HEK293 (cell line): Measurements from ENCODE around the gene EML1.

Source experiments
- CTCF ChIA-PET: fragments of 350-600 bp; formaldehyde crosslinking; extraction: SDS; loops from one replicate; lab custom pipeline; 2021; ENCODE audit warnings: antibody characterized with exemption; lab: Yijun Ruan, JAX
- POLR2A ChIA-PET: fragments of 300-600 bp; formaldehyde crosslinking; extraction: SDS; loops from one replicate; lab custom pipeline; 2020; ENCODE audit warnings: antibody characterized with exemption, inconsistent platforms; lab: Yijun Ruan, JAX
- H3K27ac ChIP-seq: fragments of 200-500 bp; sonication (Bioruptor generic); 2 replicates; pipeline ENCODE4 v1.5.1; 2014; ENCODE audit warnings: low read depth, low read length, control low read depth, inconsistent platforms; ENCODE audit errors: extremely low read depth
- H3K36me3 ChIP-seq, 2 experiments: fragments of 200-500 bp in 1 of 2; sonication (Bioruptor generic) in 1 of 2; 1 replicate in 1 of 2; 2 replicates in 1 of 2; pipeline ENCODE4 v1.5.1; 2014 to 2017; ENCODE audit warnings: inconsistent platforms in 2 of 2, low read length in 2 of 2; ENCODE audit not compliant: control insufficient read depth in 2 of 2, insufficient read depth in 1 of 2
- H3K4me1 ChIP-seq: fragments of 200-500 bp; sonication (Bioruptor generic); 2 replicates; pipeline ENCODE4 v1.5.1; 2014; ENCODE audit warnings: mild to moderate bottlenecking, low read length, inconsistent platforms; ENCODE audit not compliant: control insufficient read depth, insufficient read depth
- H3K4me3 ChIP-seq: 2 replicates; pipeline ENCODE4 v1.5.1; 2011; ENCODE audit warnings: low read depth, mild to moderate bottlenecking, control low read depth, low read length, moderate library complexity
- H3K9me3 ChIP-seq: fragments of 200-500 bp; sonication (Bioruptor generic); 2 replicates; pipeline ENCODE4 v1.5.1; 2014; ENCODE audit warnings: low read depth, low read length, inconsistent platforms; ENCODE audit not compliant: control insufficient read depth, insufficient read depth
- GFI1B ChIP-seq: fragments of 450-650 bp; formaldehyde crosslinking; IDR thresholded peaks from 2 replicates; pipeline ENCODE4 v1.5.1; 2016; ENCODE audit warnings: missing biosample characterization, missing genetic modification characterization
- GLIS1 ChIP-seq: fragments of 450-650 bp; formaldehyde crosslinking; IDR thresholded peaks from 2 replicates; pipeline ENCODE4 v1.5.1; 2016; ENCODE audit warnings: missing biosample characterization, missing genetic modification characterization
- GLIS2 ChIP-seq: fragments of 450-650 bp; formaldehyde crosslinking; IDR thresholded peaks from 2 replicates; pipeline ENCODE4 v1.5.1; 2016; ENCODE audit warnings: missing biosample characterization, missing genetic modification characterization
- KLF1 ChIP-seq: fragments of 450-650 bp; formaldehyde crosslinking; IDR thresholded peaks from 2 replicates; pipeline ENCODE4 v1.5.1; 2016; ENCODE audit warnings: missing biosample characterization, missing genetic modification characterization
- KLF7 ChIP-seq: fragments of 450-650 bp; formaldehyde crosslinking; IDR thresholded peaks from 2 replicates; pipeline ENCODE4 v1.5.1; 2016; ENCODE audit warnings: missing biosample characterization, missing genetic modification characterization, borderline replicate concordance
- MZF1 ChIP-seq: fragments of 450-650 bp; formaldehyde crosslinking; IDR thresholded peaks from 2 replicates; pipeline ENCODE4 v1.5.1; 2017; ENCODE audit warnings: missing biosample characterization, missing genetic modification characterization, borderline replicate concordance
- ZBTB17 ChIP-seq: fragments of 450-650 bp; formaldehyde crosslinking; IDR thresholded peaks from 2 replicates; pipeline ENCODE4 v1.5.1; 2016; ENCODE audit warnings: missing biosample characterization, missing genetic modification characterization
- ZBTB20 ChIP-seq: fragments of 450-650 bp; formaldehyde crosslinking; IDR thresholded peaks from 2 replicates; pipeline ENCODE4 v1.5.1; 2016; ENCODE audit warnings: missing biosample characterization, missing genetic modification characterization
- ZEB2 ChIP-seq: fragments of 450-650 bp; formaldehyde crosslinking; IDR thresholded peaks from 2 replicates; pipeline ENCODE4 v1.5.1; 2016; ENCODE audit warnings: missing biosample characterization, missing genetic modification characterization
- ZIC2 ChIP-seq: fragments of 450-650 bp; formaldehyde crosslinking; IDR thresholded peaks from 2 replicates; pipeline ENCODE4 v1.5.1; 2016; ENCODE audit warnings: missing biosample characterization, missing genetic modification characterization
- ZNF211 ChIP-seq: fragments of 450-650 bp; formaldehyde crosslinking; IDR thresholded peaks from 2 replicates; pipeline ENCODE4 v1.5.1; 2016; ENCODE audit warnings: low read depth, missing biosample characterization, missing genetic modification characterization
- ZNF24 ChIP-seq: fragments of 450-650 bp; formaldehyde crosslinking; IDR thresholded peaks from 2 replicates; pipeline ENCODE4 v1.5.1; 2016; ENCODE audit warnings: missing biosample characterization, missing genetic modification characterization
- ZNF324 ChIP-seq: fragments of 450-650 bp; formaldehyde crosslinking; IDR thresholded peaks from 2 replicates; pipeline ENCODE4 v1.5.1; 2016; ENCODE audit warnings: missing biosample characterization, missing genetic modification characterization
- ZNF555 ChIP-seq: fragments of 450-650 bp; formaldehyde crosslinking; conservative IDR thresholded peaks from 2 replicates; pipeline ENCODE4 v1.5.1; 2017; ENCODE audit warnings: missing biosample characterization, mild to moderate bottlenecking, missing genetic modification characterization, inconsistent platforms
- ZNF560 ChIP-seq: fragments of 450-650 bp; formaldehyde crosslinking; IDR thresholded peaks from 2 replicates; pipeline ENCODE4 v1.5.1; 2017; ENCODE audit warnings: missing biosample characterization, missing genetic modification characterization, borderline replicate concordance
- ZNF623 ChIP-seq: fragments of 450-650 bp; formaldehyde crosslinking; IDR thresholded peaks from 2 replicates; pipeline ENCODE4 v1.5.1; 2016; ENCODE audit warnings: missing biosample characterization, missing genetic modification characterization
- ZNF624 ChIP-seq: fragments of 450-650 bp; formaldehyde crosslinking; IDR thresholded peaks from 2 replicates; pipeline ENCODE4 v1.5.1; 2017; ENCODE audit warnings: missing biosample characterization, missing genetic modification characterization
- ZSCAN16 ChIP-seq: fragments of 450-650 bp; formaldehyde crosslinking; IDR thresholded peaks from 2 replicates; pipeline ENCODE4 v1.5.1; 2016; ENCODE audit warnings: missing biosample characterization, missing genetic modification characterization
- TF ChIP-seq, protein P1 (sequence below): fragments of 450-650 bp; formaldehyde crosslinking; IDR thresholded peaks from 2 replicates; pipeline ENCODE4 v1.5.1; 2016; ENCODE audit warnings: missing biosample characterization, missing genetic modification characterization
- TF ChIP-seq, protein P2 (sequence below): sonication (generic); formaldehyde crosslinking; IDR thresholded peaks from 2 replicates; pipeline ENCODE4 v1.8.1; 2022; ENCODE audit warnings: mild to moderate bottlenecking, moderate library complexity, missing genetic modification reagents
- TF ChIP-seq, protein P3 (sequence below): fragments of 450-650 bp; IDR thresholded peaks from 2 replicates; pipeline ENCODE4 v1.5.1; 2018; ENCODE audit warnings: missing biosample characterization, mild to moderate bottlenecking, missing genetic modification characterization
- TF ChIP-seq, protein P4 (sequence below): fragments of 450-650 bp; formaldehyde crosslinking; IDR thresholded peaks from 2 replicates; pipeline ENCODE4 v1.5.1; 2017; ENCODE audit warnings: missing biosample characterization, missing genetic modification characterization
- TF ChIP-seq, protein P5 (sequence below): fragments of 450-650 bp; formaldehyde crosslinking; IDR thresholded peaks from 2 replicates; pipeline ENCODE4 v1.5.1; 2016; ENCODE audit warnings: missing biosample characterization, missing genetic modification characterization

Gene EML1

DNA sequence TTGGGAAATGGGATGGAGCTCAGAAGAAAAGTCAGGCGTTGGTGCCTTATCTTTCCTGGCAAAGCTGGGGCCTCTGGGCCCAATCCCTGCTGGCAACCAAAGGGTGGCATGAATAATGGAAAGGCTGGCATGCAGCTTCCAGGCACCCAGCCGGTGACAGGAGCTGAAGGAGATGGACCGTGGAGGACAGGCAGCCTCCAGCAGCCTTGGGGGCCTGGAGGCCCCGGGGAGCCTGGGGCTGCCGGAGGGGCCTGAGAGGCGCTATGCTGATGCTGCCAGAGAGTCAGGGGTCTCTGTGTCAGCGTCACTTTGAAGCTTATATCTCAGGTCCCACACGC is 38.2 kb upstream of the EML1 start:
- POLR2A ChIA-PET = interaction anchor here (0.8 kb wide), 1 partner anchor 19 kb away, joined by 3 read pairs; no protein-coding TSS in a partner anchor
- H3K36me3 ChIP-seq = no peaks in the 10 kb centered on the region
- peaks cover 6% of the 10 kb centered on the region; the same call in 1 of the 2 replicates for H3K4me1 ChIP-seq
- TF ChIP-seq MZF1 (tag by site-specific recombination) (no peak), ZEB2 (tag by site-specific recombination) (no peak), ZNF211 (tag by site-specific recombination) (no peak), ZNF24 (no peak), ZNF555 (no peak)
- CTCF ChIA-PET = interaction anchor here (1.4 kb wide), 1 partner anchor 25 kb away, joined by 8 read pairs; no protein-coding TSS in a partner anchor
- no peak overlapping the region for H3K4me3 ChIP-seq
- no peak overlapping the region for H3K27ac ChIP-seq
- no peaks in the 10 kb centered on the region for H3K9me3 ChIP-seq

DNA sequence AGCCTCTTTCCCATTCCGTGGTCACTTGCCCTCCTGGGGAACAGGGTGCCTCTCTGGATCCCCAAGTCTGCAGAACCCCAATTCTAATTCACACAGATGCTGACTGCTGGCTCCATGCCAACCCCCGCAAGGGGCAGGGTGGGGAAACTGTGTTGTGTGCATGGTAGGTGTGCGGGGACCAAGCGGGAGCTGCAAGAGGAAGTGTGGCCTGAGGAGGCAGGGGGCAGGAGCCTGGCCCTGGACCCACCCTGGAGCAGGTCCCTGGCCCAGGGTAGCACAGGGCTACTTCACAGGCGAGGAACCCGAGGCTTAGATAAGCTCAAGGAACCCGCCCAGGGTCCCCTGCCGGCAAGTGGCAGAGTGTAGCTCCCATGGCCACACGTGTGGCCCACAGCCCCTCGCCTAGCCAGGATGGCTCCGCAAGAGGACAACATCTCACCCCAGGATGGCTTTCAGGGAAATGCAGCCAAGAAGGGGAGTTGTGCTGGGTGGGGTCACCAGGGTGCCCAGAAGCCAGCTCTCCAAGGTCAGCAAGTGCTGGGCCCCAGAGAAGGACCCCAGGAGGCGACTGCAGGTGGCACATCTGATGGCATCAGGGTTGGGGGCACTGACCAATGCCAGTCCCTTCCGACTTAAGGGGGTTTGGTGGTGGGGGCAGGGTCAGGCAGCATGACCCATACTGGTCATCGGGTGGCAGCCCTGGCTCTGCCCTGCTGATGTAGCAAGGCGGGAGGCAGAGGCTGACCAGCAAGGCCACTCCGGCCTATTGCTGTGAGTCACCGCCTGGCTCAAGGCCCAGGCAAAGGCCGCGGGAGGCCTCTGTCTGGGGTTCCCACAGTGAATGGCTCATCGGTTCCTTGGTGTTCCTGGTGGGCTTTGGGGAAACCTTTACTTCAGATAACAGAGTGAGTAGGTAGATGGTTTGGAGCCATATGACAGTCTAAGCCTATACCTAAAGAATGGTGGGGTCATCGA is 37.3 kb upstream of the EML1 start:
- POLR2A ChIA-PET = interaction anchor here (0.8 kb wide), 1 partner anchor 18 kb away, joined by 3 read pairs; no protein-coding TSS in a partner anchor
- CTCF ChIA-PET = interaction anchor here (0.6 kb wide), 1 partner anchor 26 kb away, joined by 3 read pairs; no protein-coding TSS in a partner anchor
- no peak for TF ChIP-seq ZBTB17 (tag by site-specific recombination)
- TF ChIP-seq, protein P1, sequence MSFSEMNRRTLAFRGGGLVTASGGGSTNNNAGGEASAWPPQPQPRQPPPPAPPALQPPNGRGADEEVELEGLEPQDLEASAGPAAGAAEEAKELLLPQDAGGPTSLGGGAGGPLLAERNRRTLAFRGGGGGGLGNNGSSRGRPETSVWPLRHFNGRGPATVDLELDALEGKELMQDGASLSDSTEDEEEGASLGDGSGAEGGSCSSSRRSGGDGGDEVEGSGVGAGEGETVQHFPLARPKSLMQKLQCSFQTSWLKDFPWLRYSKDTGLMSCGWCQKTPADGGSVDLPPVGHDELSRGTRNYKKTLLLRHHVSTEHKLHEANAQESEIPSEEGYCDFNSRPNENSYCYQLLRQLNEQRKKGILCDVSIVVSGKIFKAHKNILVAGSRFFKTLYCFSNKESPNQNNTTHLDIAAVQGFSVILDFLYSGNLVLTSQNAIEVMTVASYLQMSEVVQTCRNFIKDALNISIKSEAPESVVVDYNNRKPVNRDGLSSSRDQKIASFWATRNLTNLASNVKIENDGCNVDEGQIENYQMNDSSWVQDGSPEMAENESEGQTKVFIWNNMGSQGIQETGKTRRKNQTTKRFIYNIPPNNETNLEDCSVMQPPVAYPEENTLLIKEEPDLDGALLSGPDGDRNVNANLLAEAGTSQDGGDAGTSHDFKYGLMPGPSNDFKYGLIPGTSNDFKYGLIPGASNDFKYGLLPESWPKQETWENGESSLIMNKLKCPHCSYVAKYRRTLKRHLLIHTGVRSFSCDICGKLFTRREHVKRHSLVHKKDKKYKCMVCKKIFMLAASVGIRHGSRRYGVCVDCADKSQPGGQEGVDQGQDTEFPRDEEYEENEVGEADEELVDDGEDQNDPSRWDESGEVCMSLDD (tag by site-specific recombination) = no peak
- TF ChIP-seq ZNF560 (tag by site-specific recombination) = no peak
- TF ChIP-seq ZNF324 = no peak
- peak; percentile 71 for TF ChIP-seq GLIS1 (tag by site-specific recombination)
- TF ChIP-seq ZNF623 (tag by site-specific recombination) = no peak
- TF ChIP-seq, protein P2, sequence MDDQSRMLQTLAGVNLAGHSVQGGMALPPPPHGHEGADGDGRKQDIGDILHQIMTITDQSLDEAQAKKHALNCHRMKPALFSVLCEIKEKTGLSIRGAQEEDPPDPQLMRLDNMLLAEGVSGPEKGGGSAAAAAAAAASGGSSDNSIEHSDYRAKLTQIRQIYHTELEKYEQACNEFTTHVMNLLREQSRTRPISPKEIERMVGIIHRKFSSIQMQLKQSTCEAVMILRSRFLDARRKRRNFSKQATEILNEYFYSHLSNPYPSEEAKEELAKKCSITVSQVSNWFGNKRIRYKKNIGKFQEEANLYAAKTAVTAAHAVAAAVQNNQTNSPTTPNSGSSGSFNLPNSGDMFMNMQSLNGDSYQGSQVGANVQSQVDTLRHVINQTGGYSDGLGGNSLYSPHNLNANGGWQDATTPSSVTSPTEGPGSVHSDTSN (CRISPR knock-in tag) = no peak
- peak; percentile 69 for TF ChIP-seq GLIS2 (tag by site-specific recombination)
- no peak for TF ChIP-seq GFI1B (tag by site-specific recombination)
- TF ChIP-seq, protein P3, sequence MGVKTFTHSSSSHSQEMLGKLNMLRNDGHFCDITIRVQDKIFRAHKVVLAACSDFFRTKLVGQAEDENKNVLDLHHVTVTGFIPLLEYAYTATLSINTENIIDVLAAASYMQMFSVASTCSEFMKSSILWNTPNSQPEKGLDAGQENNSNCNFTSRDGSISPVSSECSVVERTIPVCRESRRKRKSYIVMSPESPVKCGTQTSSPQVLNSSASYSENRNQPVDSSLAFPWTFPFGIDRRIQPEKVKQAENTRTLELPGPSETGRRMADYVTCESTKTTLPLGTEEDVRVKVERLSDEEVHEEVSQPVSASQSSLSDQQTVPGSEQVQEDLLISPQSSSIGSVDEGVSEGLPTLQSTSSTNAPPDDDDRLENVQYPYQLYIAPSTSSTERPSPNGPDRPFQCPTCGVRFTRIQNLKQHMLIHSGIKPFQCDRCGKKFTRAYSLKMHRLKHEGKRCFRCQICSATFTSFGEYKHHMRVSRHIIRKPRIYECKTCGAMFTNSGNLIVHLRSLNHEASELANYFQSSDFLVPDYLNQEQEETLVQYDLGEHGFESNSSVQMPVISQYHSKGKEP (tag by site-specific recombination) = no peak
- TF ChIP-seq ZSCAN16 (tag by site-specific recombination) = no peak
- TF ChIP-seq ZIC2 = peak; percentile 86
- TF ChIP-seq, protein P4, sequence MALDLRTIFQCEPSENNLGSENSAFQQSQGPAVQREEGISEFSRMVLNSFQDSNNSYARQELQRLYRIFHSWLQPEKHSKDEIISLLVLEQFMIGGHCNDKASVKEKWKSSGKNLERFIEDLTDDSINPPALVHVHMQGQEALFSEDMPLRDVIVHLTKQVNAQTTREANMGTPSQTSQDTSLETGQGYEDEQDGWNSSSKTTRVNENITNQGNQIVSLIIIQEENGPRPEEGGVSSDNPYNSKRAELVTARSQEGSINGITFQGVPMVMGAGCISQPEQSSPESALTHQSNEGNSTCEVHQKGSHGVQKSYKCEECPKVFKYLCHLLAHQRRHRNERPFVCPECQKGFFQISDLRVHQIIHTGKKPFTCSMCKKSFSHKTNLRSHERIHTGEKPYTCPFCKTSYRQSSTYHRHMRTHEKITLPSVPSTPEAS (tag by site-specific recombination) = no peak
- TF ChIP-seq ZBTB20 (tag by site-specific recombination) = no peak
- TF ChIP-seq, protein P5, sequence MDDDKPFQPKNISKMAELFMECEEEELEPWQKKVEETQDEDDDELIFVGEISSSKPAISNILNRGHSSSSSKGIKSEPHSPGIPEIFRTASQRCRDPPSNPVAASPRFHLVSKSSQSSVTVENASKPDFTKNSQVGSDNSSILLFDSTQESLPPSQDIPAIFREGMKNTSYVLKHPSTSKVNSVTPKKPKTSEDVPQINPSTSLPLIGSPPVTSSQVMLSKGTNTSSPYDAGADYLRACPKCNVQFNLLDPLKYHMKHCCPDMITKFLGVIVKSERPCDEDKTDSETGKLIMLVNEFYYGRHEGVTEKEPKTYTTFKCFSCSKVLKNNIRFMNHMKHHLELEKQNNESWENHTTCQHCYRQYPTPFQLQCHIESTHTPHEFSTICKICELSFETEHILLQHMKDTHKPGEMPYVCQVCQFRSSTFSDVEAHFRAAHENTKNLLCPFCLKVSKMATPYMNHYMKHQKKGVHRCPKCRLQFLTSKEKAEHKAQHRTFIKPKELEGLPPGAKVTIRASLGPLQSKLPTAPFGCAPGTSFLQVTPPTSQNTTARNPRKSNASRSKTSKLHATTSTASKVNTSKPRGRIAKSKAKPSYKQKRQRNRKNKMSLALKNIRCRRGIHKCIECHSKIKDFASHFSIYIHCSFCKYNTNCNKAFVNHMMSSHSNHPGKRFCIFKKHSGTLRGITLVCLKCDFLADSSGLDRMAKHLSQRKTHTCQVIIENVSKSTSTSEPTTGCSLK (tag by site-specific recombination) = no peak
- TF ChIP-seq KLF7 (tag by site-specific recombination) = no peak
- no peak for TF ChIP-seq ZNF624 (tag by site-specific recombination)
- TF ChIP-seq KLF1 (tag by site-specific recombination) = no peak

More for the DNA sequence above, 37.3 kb upstream of the EML1 start:
- Histone ChIP-seq H3K36me3 (no peaks in the 10 kb centered on the region), H3K4me3 (no peak overlapping the region), H3K4me1 (peaks cover 6% of the 10 kb centered on the region; the same call in 1 of the 2 replicates), H3K27ac (no peak overlapping the region), H3K9me3 (no peaks in the 10 kb centered on the region)
